Measurements from ENCODE around the gene ZIC2.

The ZIC2 gene

DNA sequence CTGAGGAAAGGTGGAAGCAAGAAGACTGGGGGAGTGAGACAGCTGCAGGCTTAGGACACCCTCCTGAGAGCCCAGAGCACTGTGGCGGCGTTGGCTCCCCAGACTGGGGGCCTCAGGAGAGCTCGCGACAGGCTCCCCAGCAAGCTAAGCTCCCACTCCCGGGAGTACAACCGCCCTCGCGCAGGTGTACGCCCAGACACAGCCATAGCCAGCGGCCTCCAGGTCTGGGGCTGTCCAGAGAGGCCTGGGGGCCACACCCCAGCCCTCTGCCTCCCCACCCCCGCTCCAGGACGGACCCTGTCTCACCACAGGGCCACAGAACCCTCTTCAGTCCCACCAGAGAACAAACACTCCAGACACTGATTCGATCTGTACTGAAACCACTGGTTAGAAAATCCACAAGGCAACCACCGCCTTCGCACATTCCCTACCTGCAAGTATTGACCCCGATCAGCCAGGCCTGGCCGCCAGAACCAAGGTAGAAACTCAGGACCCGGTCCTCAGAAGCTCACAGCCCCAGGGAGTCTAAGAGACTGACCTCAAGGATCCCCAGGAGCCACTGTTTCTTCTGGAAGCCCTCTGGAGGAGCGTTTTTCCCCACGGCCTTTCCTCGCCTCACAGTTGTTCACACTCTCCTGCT lies 26.4 kb upstream of the ZIC2 start:
- H3K4me1 Mint-ChIP-seq (ENCODE audit: low read depth), result peaks cover 27% of the 10 kb centered on the region
- H3K27ac Mint-ChIP-seq, result no peak overlapping the region
- no peaks in the 10 kb centered on the region for H3K9me3 Mint-ChIP-seq (ENCODE audit: low read depth)
- H3K27me3 Mint-ChIP-seq, result peaks cover 38% of the 10 kb centered on the region
- H3K36me3 Mint-ChIP-seq, result peaks cover 3% of the 10 kb centered on the region
- no peak overlapping the region for H3K4me3 Mint-ChIP-seq

DNA sequence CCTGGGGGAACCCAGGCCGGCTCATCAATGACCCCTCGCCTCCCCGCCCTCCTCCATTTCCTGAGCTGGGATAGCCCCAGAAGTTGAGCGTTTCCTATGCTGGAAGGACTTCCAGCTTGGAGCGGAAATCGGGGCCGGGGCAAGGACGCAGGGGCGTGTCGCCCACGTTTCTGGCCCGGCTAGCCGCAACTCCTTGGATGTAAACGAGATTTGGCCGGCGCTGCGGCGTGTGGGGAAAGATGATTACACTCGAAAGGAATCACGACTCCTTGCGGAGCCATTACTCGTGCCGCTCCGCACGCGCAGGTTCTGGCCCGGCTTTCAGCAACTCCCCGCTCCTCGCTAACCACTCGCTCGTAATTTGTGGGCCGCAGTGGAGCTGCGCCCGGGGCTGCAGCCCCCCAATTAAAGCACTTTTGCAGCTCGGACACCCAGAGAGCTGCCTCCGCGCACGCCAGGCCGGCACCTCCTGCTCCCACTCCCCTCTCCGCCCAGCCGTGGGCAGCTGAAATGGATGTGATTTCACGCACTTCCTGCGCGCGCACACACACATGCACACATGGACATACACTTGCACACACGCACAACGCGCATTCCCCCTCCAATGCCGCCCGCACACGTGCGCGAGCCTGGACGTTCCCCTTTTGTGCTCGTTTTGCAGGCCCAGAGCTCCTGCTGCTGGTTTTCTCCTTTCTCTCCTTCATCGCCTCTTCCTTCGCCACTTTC lies 25.7 kb upstream of the ZIC2 start:
- Mint-ChIP-seq H3K27me3 (peaks cover 41% of the 10 kb centered on the region), H3K9me3 (ENCODE audit: low read depth) (no peaks in the 10 kb centered on the region), H3K4me1 (ENCODE audit: low read depth) (peaks cover 28% of the 10 kb centered on the region), H3K36me3 (peaks cover 3% of the 10 kb centered on the region), H3K4me3 (peak overlapping the region; percentile 76), H3K27ac (no peak overlapping the region)

DNA sequence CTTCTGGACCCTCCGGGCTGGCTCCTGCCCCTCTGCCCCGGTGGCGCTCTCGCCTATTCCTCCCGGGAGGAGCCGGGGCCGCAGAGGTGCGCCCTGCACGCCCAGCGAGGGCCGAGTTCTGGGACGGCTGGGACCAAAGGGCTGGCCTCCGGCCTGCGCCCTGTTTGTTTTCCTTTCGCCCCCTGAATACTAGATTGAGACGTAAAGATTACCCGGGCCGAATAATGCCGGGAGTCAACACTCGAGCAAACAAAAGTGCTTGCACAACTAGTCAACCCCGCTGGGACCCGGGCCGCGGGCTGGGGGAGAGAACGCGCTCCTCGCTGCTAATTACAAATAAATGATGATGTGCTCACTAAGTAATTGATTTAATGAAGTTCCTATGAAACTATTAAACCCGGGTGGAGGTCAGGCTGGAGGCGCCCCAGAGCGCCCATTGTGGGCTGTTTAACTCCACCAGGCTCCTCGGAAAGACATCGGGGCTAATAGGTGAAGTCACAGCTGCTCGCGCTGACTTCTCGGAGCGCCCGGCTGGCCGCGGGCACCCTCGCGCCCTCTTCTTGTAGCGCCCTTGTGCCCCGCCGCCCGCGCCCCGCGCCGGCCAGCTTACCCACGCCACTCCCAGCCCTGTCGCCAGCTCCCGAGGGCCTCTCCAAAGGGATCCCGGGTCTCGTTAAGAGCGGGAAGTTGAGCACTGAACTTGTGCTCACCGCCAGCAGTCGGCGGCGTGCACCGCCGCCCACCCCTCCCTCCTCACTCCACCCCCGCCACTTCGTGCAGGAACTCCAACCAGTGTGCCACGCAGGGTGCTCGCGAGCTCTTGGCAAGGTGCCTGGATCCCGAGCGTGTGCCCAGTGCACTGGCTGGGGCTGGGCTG lies 24.9 kb upstream of the ZIC2 start:
- peaks cover 28% of the 10 kb centered on the region for H3K4me1 Mint-ChIP-seq (ENCODE audit: low read depth)
- peak overlapping the region; percentile 76 for H3K4me3 Mint-ChIP-seq
- no peak overlapping the region for H3K27ac Mint-ChIP-seq
- H3K9me3 Mint-ChIP-seq (ENCODE audit: low read depth), result no peaks in the 10 kb centered on the region
- H3K27me3 Mint-ChIP-seq, result peaks cover 45% of the 10 kb centered on the region
- H3K36me3 Mint-ChIP-seq, result no peaks in the 10 kb centered on the region

DNA sequence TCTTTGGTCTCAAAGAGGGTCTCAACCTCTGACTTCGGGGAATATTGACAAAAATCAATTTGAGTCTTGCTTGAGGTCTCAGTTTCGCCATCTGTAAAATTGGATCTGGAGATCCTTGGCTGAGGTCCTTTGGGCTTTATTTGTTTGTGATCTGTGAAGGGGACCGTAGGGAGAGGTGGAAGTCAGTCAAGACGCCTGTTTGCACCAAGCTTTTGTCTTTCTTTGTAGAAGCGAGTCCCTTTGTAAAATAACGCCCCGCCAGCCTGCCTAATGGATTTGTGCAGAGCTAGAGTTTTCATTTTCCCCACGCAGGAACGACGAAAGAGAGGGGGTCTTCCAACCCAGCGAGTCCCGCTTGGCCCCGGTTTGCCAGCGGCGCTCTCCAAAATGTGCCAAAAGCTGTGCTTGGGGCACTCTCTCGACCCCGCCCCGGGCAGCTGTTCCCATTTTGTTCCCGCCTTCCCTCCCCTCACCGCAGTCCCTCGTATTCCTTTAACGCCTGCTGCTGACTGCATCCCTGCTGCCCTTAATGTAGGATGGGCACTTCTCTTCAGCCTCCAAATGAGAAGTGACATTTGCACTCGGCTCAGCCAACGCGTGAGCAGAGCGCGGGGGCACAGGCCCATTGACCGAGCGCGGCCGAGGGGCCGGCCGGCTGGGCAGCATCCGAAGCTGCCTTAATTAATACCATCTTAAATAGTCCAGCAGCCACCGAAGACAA lies 23.0 kb upstream of the ZIC2 start:
- Mint-ChIP-seq H3K4me3 (peak overlapping the region; percentile 65), H3K27me3 (peaks cover 52% of the 10 kb centered on the region), H3K4me1 (ENCODE audit: low read depth) (peaks cover 28% of the 10 kb centered on the region), H3K27ac (no peak overlapping the region), H3K9me3 (ENCODE audit: low read depth) (no peaks in the 10 kb centered on the region), H3K36me3 (no peaks in the 10 kb centered on the region)

DNA sequence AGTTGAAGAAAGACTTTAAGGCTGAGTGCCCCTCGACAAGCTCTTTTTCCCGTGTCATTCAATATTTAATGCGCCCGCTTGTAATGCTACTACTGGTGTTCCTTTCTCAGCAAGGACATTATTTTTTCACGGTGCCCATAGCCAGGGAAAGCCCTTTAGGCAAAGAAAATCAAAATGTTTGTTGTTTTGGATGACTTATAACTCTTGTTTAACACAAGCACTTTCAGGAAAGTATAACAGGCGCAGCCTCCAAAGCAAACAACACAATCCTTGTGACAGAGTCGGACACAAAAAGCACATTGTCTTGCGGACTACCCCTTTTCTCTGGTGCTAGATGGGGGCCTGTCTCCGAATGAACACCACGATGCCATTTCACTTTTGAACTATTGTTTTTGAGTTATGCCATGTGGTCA lies 22.5 kb upstream of the ZIC2 start:
- no peak overlapping the region for H3K27ac Mint-ChIP-seq
- H3K36me3 Mint-ChIP-seq, result no peaks in the 10 kb centered on the region
- no peaks in the 10 kb centered on the region for H3K9me3 Mint-ChIP-seq (ENCODE audit: low read depth)
- peaks cover 28% of the 10 kb centered on the region for H3K4me1 Mint-ChIP-seq (ENCODE audit: low read depth)
- H3K4me3 Mint-ChIP-seq, result peak overlapping the region; percentile 65
- peaks cover 52% of the 10 kb centered on the region for H3K27me3 Mint-ChIP-seq

DNA sequence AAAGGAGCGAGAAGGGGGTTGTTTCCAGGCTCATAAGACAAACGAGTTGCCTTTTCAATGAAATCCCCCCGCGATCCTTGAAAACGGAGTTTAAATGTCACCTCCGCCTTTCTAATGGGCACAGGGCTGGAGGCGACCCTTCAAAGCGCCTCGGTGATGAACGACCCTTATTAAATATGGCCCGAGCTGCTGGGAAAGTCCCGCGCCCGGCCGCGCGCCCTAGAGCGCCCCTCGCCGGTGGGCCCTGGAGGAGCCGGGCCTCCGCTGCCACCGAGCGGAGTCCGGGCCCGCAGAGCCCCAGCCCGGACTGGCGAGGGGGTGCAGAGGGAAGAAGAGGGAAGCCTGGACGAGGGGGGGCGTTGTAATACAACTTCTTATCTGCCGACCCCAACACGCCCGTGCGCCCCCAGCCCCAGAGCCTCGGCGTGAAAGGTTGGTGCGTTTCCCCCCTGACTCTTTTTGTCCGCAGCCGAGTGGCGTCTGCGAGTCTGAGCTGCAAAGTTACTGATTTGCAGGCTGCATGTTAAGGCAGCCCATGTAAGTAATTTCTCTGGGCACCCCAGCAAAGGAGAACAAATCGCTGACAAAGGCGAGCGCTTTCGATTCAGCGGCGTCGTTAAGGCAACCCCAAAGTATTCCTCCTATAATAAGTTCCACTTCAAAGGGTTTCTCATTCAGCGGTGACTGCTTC lies 21.9 kb upstream of the ZIC2 start:
- Mint-ChIP-seq H3K4me3 (peak overlapping the region; percentile 75), H3K27ac (no peak overlapping the region), H3K9me3 (ENCODE audit: low read depth) (no peaks in the 10 kb centered on the region), H3K27me3 (peaks cover 53% of the 10 kb centered on the region), H3K36me3 (no peaks in the 10 kb centered on the region), H3K4me1 (ENCODE audit: low read depth) (peaks cover 28% of the 10 kb centered on the region)

DNA sequence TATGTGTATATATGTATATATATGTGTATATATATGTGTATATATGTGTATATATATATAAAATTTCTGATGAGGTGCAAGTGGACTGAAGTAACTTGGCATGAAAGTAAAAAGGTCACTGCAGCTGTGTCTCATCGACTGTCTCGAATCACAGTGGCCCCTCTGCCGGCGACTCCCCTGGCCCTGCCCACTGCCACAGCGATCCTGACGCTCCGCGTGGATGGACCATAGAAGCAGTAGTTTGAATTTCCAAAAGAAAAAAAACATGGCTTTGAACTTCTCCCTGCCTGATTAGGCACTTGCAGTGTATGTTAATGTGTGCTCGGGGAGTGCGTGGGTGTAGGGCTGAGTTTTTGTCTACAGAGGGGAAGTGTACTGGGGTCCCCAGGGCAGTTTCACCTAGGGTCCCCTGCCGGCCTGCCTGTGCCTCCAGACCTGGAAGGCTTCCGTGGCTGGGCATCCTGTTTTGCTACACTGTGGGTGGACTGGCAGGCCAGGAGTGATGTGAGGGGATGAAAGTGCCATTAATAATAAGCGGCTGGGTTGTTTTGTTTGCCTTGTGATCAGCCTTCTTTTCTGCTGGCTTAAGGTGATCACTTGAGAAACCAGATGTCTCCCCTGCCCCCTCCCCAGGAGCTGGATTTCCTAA lies 20.8 kb upstream of the ZIC2 start:
- no peak overlapping the region for H3K4me3 Mint-ChIP-seq
- no peaks in the 10 kb centered on the region for H3K36me3 Mint-ChIP-seq
- no peaks in the 10 kb centered on the region for H3K9me3 Mint-ChIP-seq (ENCODE audit: low read depth)
- H3K27me3 Mint-ChIP-seq, result peaks cover 53% of the 10 kb centered on the region
- H3K4me1 Mint-ChIP-seq (ENCODE audit: low read depth), result peaks cover 28% of the 10 kb centered on the region
- H3K27ac Mint-ChIP-seq, result no peak overlapping the region

DNA sequence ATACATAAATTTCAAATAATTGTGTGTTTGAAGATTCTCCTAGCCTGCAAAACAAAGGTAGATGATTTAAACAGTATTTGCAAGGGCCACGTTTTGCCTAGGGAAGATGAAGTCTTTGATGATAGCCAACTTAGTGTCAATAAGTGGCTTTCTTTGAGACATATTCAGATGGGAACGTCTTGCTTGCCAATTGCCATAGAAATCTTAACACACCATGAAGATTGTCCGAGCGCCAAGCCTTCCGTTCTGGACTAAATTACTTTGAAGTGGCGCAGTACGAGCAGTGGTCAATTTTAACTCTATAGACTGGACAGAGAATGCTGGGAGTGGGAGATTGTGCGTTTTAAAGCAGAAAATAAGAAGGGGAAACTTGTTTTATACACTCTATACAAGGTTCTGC lies 19.9 kb upstream of the ZIC2 start:
- Mint-ChIP-seq H3K27me3 (peaks cover 58% of the 10 kb centered on the region), H3K9me3 (ENCODE audit: low read depth) (no peaks in the 10 kb centered on the region), H3K36me3 (no peaks in the 10 kb centered on the region), H3K4me1 (ENCODE audit: low read depth) (peaks cover 20% of the 10 kb centered on the region), H3K4me3 (no peak overlapping the region), H3K27ac (no peak overlapping the region)

DNA sequence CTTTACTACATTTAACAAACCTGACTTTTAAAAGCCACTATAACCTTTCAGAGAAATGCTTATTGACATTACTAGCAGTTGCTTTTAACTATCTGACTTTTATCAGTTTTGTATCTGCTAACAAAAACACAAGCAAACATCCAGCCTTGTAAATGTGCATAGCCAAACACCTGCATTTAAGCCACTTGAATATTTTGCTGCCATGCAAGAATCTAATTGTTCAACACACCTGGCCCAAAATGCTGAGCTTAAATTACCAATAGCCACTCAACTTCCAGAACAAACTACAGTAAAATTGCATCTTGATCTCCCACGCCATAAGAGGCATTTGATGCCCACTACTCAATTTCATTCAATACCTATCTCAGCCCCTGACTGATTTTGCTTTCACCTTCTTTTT lies 19.3 kb upstream of the ZIC2 start:
- Mint-ChIP-seq H3K9me3 (ENCODE audit: low read depth) (no peaks in the 10 kb centered on the region), H3K4me1 (ENCODE audit: low read depth) (peaks cover 18% of the 10 kb centered on the region), H3K27ac (no peak overlapping the region)

DNA sequence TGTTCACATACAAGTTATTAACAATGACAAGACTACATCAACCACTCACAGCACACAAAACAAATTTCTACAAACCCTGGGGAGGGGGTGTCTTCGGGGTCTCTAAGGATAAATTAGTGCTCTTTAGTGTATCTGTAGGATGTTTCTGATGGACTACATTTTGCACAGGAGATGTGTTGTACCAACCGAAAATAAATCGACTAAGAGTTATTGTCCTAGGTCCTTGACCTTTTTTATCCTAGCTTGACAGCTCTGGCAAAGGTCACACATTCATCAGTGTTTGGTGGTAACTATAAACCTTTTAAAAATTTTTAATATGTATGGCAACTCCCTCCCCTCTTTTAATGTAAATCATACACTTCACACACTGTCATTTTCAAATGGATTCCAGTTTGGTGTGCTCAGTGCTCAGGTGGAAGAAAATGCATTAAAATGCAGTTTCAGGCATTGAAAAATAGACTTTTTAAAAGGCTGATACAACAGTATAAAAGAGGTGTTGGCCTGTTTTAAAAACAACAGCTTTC lies 17.7 kb upstream of the ZIC2 start:
- H3K4me3 Mint-ChIP-seq, result no peak overlapping the region
- H3K4me1 Mint-ChIP-seq (ENCODE audit: low read depth), result peaks cover 19% of the 10 kb centered on the region
- no peaks in the 10 kb centered on the region for H3K9me3 Mint-ChIP-seq (ENCODE audit: low read depth)
- peaks cover 2% of the 10 kb centered on the region for H3K36me3 Mint-ChIP-seq
- peaks cover 58% of the 10 kb centered on the region for H3K27me3 Mint-ChIP-seq
- no peak overlapping the region for H3K27ac Mint-ChIP-seq

More for the DNA sequence above, 19.3 kb upstream of the ZIC2 start:
- Mint-ChIP-seq H3K27me3 (peaks cover 58% of the 10 kb centered on the region), H3K4me3 (no peak overlapping the region), H3K36me3 (no peaks in the 10 kb centered on the region)

DNA sequence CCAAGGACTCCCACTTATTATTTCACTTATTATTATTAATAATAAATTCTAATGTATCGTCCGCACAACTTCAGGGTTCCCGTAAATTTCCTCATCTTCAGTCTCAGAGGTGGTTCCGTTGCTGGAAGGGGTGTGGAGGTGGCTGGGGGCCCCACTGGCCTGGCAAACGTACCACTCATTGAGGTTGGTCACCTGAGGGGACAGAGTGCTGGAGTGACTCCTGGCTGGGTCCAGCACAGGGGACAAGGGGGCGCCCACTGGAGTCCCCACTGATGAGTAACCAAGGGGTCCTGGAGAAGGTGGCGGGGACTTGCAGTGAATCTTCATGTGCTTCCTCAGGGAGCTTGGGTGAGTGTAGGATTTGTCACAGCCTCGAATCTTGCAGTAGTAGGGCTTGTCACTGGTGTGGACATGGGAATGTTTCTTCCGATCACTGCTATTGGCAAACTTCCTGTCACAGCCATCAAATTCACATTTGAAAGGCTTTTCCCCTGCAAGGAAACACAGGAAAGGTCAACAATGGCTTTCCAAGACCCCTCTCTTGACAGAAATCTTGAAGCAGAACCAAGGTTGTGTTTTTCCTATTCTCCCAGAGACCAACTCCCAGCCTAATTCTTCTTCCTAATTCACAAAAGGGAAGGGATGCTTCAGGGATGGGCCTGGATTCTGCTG lies 16.1 kb upstream of the ZIC2 start:
- no peak overlapping the region for H3K4me3 Mint-ChIP-seq
- no peaks in the 10 kb centered on the region for H3K9me3 Mint-ChIP-seq (ENCODE audit: low read depth)
- H3K27ac Mint-ChIP-seq, result no peak overlapping the region
- H3K4me1 Mint-ChIP-seq (ENCODE audit: low read depth), result peaks cover 16% of the 10 kb centered on the region
- H3K27me3 Mint-ChIP-seq, result peaks cover 58% of the 10 kb centered on the region
- peaks cover 2% of the 10 kb centered on the region for H3K36me3 Mint-ChIP-seq

DNA sequence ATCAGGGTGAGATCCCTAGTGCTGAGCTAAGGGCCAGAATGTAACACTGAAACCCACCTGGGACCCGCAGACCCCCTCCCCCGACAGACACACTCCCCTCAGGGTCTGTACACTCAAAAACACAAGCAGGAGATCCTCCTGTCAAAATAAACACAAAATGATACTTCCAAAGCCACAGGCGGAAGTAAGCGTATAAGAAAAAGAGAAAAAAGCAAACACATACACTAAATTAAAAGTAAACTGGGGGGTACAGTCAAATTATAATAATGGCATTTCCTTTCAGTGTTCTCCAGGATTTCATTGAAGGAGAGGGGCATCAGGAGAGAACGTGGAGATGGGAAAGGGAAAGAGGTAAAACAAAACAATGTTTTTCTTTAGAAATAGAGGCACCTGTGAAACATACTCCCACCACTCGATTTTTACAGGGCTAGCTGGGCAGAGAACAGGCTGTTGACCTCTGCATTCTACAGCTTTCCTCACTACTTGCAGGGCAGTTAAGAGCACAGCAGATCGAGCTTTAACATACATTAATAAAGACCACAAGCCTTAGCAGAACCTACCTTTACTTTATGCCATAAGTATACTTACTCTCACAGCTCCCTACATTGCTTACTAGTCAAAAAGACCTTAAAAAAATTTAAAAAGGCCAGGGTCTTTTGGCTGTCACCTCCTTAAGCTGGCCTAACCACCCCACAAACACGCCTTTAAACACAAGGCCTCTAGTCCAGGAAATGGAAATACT lies 15.3 kb upstream of the ZIC2 start:
- H3K36me3 Mint-ChIP-seq, result peaks cover 2% of the 10 kb centered on the region
- H3K4me1 Mint-ChIP-seq (ENCODE audit: low read depth), result peaks cover 16% of the 10 kb centered on the region
- H3K9me3 Mint-ChIP-seq (ENCODE audit: low read depth), result no peaks in the 10 kb centered on the region
- H3K27ac Mint-ChIP-seq, result no peak overlapping the region
- peaks cover 53% of the 10 kb centered on the region for H3K27me3 Mint-ChIP-seq
- no peak overlapping the region for H3K4me3 Mint-ChIP-seq

DNA sequence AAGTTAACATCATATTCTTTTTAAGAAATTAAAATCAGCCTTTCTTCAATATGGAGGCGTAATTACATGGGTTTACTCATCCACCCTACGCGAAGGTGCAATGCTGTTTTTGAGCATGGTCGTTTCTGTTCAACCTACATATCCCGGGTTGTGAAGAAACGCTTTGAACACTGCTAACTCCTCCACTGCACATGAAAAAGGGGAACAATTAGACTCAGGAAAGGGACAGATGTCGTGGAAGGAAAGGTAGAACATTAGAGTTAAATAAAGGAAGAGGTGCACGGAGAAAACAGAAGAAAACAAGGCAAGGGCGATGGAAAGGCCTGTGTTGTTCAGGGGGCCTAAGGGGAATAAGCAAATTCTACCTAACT lies 14.1 kb upstream of the ZIC2 start:
- Mint-ChIP-seq H3K27me3 (peaks cover 47% of the 10 kb centered on the region), H3K9me3 (ENCODE audit: low read depth) (no peaks in the 10 kb centered on the region), H3K36me3 (peaks cover 2% of the 10 kb centered on the region), H3K4me3 (peak overlapping the region; percentile 56), H3K4me1 (ENCODE audit: low read depth) (peaks cover 24% of the 10 kb centered on the region), H3K27ac (peak overlapping the region; percentile 72)
